ENCODE measurements around the gene CBX4. TPM values are rescaled to one million over a fixed set of nuclear protein-coding genes. Genes with fewer than 3 reads are reported as not detected.
A peak's percentile ranks its signal among the peaks of the same experiment; 100 is the strongest.

The CBX4 gene
- total and polyA plus RNA-seq, 10 donors = 12.3 to 48.0 (median 25.4) TPM

GRCh38 chr17:79836972-79837887, 2.0 kb downstream of the CBX4 start:
- peaks cover 0 to 4% (median 0%) of the 10 kb centered on the region in 8 donors for H3K9me3 ChIP-seq
- TF ChIP-seq POLR2A (IDR thresholded peaks at IDR 0.05) (no peak), POLR2AphosphoS5 (IDR thresholded peaks at IDR 0.05) (peak; percentile 37 to 73 (median 66)), CTCF (IDR thresholded peaks at IDR 0.05 in 8 of 11, conservative IDR thresholded peaks at IDR 0.05 in 3 of 11) (peak in 3 of 11 experiments; percentile 12 to 35 (median 27))
- peak overlapping the region in 7 of 8 donors; percentile 70 to 99 (median 98) for H3K27ac ChIP-seq
- peaks cover 39 to 89% (median 82%) of the 10 kb centered on the region in 6 donors for H3K4me1 ChIP-seq
- peaks cover 8 to 28% (median 28%) of the 10 kb centered on the region in 7 donors for H3K27me3 ChIP-seq (replicated peaks in 1 of 7)
- DNase-seq = peak; percentile 93
- 6 to 19% (median 11%) methylated on average over 23 to 41 of the region's 41 CpGs for WGBS, 5 donors
- peak overlapping the region; percentile 77 to 96 (median 88) for H3K4me3 ChIP-seq
- intact Hi-C loops (cut with DNase I; ENCODE audit: low total_unique reads) = loop anchor here (10.0 kb wide), 1 partner anchor 92 kb away; no protein-coding TSS in a partner anchor
- peaks cover 3 to 46% (median 23%) of the 10 kb centered on the region in 6 donors for H3K36me3 ChIP-seq

GRCh38 chr17:79836510-79836971, 2.7 kb downstream of the CBX4 start:
- no peak for TF ChIP-seq CTCF (IDR thresholded peaks at IDR 0.05 in 8 of 11, conservative IDR thresholded peaks at IDR 0.05 in 3 of 11)
- TF ChIP-seq POLR2A (IDR thresholded peaks at IDR 0.05) = no peak
- TF ChIP-seq POLR2AphosphoS5 (IDR thresholded peaks at IDR 0.05) = no peak
- Histone ChIP-seq H3K9me3 (peaks cover 0 to 4% (median 0%) of the 10 kb centered on the region in 8 donors), H3K4me3 (peak overlapping the region; percentile 77 to 96 (median 88)), H3K4me1 (peaks cover 36 to 89% (median 82%) of the 10 kb centered on the region in 6 donors), H3K27ac (peak overlapping the region in 6 of 8 donors; percentile 14 to 99 (median 98)), H3K27me3 (replicated peaks in 1 of 7) (peaks cover 5 to 21% (median 21%) of the 10 kb centered on the region in 7 donors), H3K36me3 (peaks cover 3 to 46% (median 23%) of the 10 kb centered on the region in 6 donors)
- peak; percentile 85 for DNase-seq
- WGBS, 5 donors = 23 to 41% (median 31%) methylated on average over 13 to 18 of the region's 18 CpGs
- intact Hi-C loops (cut with DNase I; ENCODE audit: low total_unique reads) = loop anchor here (10.0 kb wide), 1 partner anchor 92 kb away; no protein-coding TSS in a partner anchor

GRCh38 chr17:79835953-79836509, 3.2 kb downstream of the CBX4 start:
- WGBS, 5 donors = 86 to 91% (median 89%) methylated on average over 15 to 24 of the region's 24 CpGs
- Histone ChIP-seq H3K4me1 (peaks cover 33 to 89% (median 81%) of the 10 kb centered on the region in 6 donors), H3K27ac (peak overlapping the region in 3 of 8 donors; percentile 98 to 99 (median 99))

More at GRCh38 chr17:79835953-79836509, 3.2 kb downstream of the CBX4 start:
- H3K9me3 ChIP-seq = peaks cover 0 to 4% (median 0%) of the 10 kb centered on the region in 8 donors
- DNase-seq = peak; percentile 83
- H3K4me3 ChIP-seq = peak overlapping the region in 4 of 8 donors; percentile 87 to 96 (median 92)
- TF ChIP-seq POLR2A (IDR thresholded peaks at IDR 0.05) (no peak), CTCF (IDR thresholded peaks at IDR 0.05 in 8 of 11, conservative IDR thresholded peaks at IDR 0.05 in 3 of 11) (no peak), POLR2AphosphoS5 (IDR thresholded peaks at IDR 0.05) (peak in 1 of 3 donors; percentile 34)
- H3K27me3 ChIP-seq (replicated peaks in 1 of 7) = peaks cover 5 to 16% (median 16%) of the 10 kb centered on the region in 7 donors
- H3K36me3 ChIP-seq = peaks cover 3 to 46% (median 23%) of the 10 kb centered on the region in 6 donors
- intact Hi-C loops (cut with DNase I; ENCODE audit: low total_unique reads) = loop anchor here (10.0 kb wide), 1 partner anchor 91 kb away; no protein-coding TSS in a partner anchor
